ENCODE results near the gene RGL4.

DNA sequence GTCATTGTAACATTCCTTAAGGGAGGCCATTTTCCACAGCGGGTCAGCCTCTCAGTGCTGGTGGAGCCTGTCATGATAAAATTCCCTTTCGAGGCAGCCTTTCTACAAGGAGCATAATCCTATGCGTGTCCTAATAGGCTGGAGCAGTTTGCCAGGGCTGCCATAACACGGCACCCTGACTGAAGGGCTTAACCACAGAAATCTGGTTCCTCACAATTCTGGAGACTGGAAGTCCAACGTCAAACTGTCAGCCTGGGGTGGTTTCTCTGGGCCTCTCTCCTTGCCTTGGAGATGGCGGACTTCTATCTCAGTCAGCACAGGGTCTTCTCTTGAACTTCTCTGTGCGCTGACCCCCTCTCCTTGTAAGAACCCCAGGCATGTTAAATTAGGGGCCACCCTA lies 1.4 kb upstream of the RGL4 start:
- TF ChIP-seq, protein P1, sequence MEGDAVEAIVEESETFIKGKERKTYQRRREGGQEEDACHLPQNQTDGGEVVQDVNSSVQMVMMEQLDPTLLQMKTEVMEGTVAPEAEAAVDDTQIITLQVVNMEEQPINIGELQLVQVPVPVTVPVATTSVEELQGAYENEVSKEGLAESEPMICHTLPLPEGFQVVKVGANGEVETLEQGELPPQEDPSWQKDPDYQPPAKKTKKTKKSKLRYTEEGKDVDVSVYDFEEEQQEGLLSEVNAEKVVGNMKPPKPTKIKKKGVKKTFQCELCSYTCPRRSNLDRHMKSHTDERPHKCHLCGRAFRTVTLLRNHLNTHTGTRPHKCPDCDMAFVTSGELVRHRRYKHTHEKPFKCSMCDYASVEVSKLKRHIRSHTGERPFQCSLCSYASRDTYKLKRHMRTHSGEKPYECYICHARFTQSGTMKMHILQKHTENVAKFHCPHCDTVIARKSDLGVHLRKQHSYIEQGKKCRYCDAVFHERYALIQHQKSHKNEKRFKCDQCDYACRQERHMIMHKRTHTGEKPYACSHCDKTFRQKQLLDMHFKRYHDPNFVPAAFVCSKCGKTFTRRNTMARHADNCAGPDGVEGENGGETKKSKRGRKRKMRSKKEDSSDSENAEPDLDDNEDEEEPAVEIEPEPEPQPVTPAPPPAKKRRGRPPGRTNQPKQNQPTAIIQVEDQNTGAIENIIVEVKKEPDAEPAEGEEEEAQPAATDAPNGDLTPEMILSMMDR (IDR thresholded peaks at IDR 0.05 in 4 of 5, conservative IDR thresholded peaks at IDR 0.05 in 1 of 5) = no peak
- TF ChIP-seq POLR2A (IDR thresholded peaks at IDR 0.05) = no peak
